Hepatic stellate cell (primary cell): ENCODE measurements around the gene COX7B.
A peak's percentile ranks its signal among the peaks of the same experiment; 100 is the strongest.
"Not testable (repeated sequence)": the region's sequence is repeated elsewhere in the genome, so short reads cannot be mapped to it uniquely, and the experiment has no call there.

ENCODE experiments used
- DNase-seq: peaks from one replicate; pipeline ENCODE4 v3.0.0; 2011; ENCODE audit warnings: low spot score

COX7B gene

GRCh38 chrX:77899081-77899828 is at the start of gene COX7B:
Gene COX7B (plus strand): TSS chrX:77899468. CDS start chrX:77899554, 86 bp downstream.
- peak; percentile 72 for DNase-seq

- no peak for DNase-seq
These were observed 23.9 kb upstream of the COX7B start for GRCh38 chrX:77875372-77875771.

GRCh38 chrX:77881418-77881817 is 17.9 kb upstream of the COX7B start:
- DNase-seq, result not testable (repeated sequence)

GRCh38 chrX:77892887-77893286 is 6.4 kb upstream of the COX7B start:
- DNase-seq, result no peak

- DNase-seq, result no peak
These were observed 5.6 kb upstream of the COX7B start for GRCh38 chrX:77893713-77894112.

- peak; percentile 82 for DNase-seq
These were observed 4.1 kb upstream of the COX7B start, which contains the start of gene MAGT1 for GRCh38 chrX:77894921-77895886. Gene MAGT1 (minus strand): TSS chrX:77895435. CDS start chrX:77895410, 25 bp downstream.

GRCh38 chrX:77900688-77901087 is 1.4 kb downstream of the COX7B start:
- no peak for DNase-seq

GRCh38 chrX:77901506-77901905 is 2.2 kb downstream of the COX7B start:
- no peak for DNase-seq

GRCh38 chrX:77910108-77910840 is 11.0 kb downstream of the COX7B start, which contains the start of gene ATP7A:
Gene ATP7A (plus strand): TSS chrX:77910693. CDS start chrX:77971642, 60,949 bp downstream.
- peak; percentile 82 for DNase-seq

- DNase-seq, result no peak
These were observed 18.1 kb downstream of the COX7B start for GRCh38 chrX:77917294-77917933.

- no peak for DNase-seq
These were observed 19.3 kb downstream of the COX7B start for GRCh38 chrX:77918568-77918967.

- not testable (repeated sequence) for DNase-seq
These were observed 20.1 kb downstream of the COX7B start for GRCh38 chrX:77919370-77919769.

- DNase-seq, result no peak
These were observed 23.5 kb downstream of the COX7B start for GRCh38 chrX:77922787-77923186.

GRCh38 chrX:77924320-77924859 is 25.1 kb downstream of the COX7B start:
- no peak for DNase-seq

GRCh38 chrX:77925764-77926163 is 26.5 kb downstream of the COX7B start:
- no peak for DNase-seq

- DNase-seq, result no peak
These were observed 31.3 kb downstream of the COX7B start for GRCh38 chrX:77930581-77930980.

GRCh38 chrX:77935886-77936285 is 36.6 kb downstream of the COX7B start:
- DNase-seq, result no peak

GRCh38 chrX:77936299-77936698 is 37.0 kb downstream of the COX7B start:
- DNase-seq, result no peak

GRCh38 chrX:77937291-77937690 is 38.0 kb downstream of the COX7B start:
- DNase-seq, result no peak

- DNase-seq, result no peak
These were observed 38.9 kb downstream of the COX7B start for GRCh38 chrX:77938083-77938680.

GRCh38 chrX:77945031-77945430 is 45.8 kb downstream of the COX7B start:
- DNase-seq, result not testable (repeated sequence)
